Measurements from ENCODE around the gene MBLAC1. TPM values are rescaled to one million over a fixed set of nuclear protein-coding genes. Genes with fewer than 3 reads are reported as not detected.

Gene MBLAC1
- polyA plus RNA-seq, 3 donors = 0.57 to 0.81 (median 0.59) TPM

DNA sequence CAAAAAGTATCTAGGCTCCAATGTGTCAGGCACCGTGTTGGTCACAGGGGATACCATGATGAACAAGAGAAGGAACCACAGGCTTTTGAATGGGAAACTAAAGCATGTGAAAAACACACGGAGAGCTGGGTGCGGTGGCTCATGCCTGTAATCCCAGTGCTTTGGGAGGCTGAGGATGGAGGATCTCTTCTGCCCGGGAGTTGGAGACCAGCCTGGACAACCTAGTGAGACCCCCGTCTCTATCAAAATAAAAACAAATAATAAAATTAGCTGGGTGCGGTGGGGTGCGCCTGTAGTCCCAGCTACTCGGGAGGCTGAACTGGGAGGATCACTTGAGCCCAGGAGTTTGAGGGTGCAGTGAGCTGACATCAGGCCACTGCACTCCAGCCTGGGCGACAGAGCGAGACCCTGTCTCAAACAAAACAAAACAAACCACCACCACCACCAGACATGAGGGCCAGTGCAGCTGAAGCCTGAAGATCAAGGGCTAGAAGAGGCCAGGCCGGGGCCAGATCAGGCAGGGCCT is 38.6 kb upstream of the MBLAC1 start:
- H3K27ac ChIP-seq (ENCODE audit: low read depth in 1 of 2, low read length in 2 of 2) = peak overlapping the region; percentile 43 to 78
- no peak for DNase-seq
- TF ChIP-seq, protein P1, sequence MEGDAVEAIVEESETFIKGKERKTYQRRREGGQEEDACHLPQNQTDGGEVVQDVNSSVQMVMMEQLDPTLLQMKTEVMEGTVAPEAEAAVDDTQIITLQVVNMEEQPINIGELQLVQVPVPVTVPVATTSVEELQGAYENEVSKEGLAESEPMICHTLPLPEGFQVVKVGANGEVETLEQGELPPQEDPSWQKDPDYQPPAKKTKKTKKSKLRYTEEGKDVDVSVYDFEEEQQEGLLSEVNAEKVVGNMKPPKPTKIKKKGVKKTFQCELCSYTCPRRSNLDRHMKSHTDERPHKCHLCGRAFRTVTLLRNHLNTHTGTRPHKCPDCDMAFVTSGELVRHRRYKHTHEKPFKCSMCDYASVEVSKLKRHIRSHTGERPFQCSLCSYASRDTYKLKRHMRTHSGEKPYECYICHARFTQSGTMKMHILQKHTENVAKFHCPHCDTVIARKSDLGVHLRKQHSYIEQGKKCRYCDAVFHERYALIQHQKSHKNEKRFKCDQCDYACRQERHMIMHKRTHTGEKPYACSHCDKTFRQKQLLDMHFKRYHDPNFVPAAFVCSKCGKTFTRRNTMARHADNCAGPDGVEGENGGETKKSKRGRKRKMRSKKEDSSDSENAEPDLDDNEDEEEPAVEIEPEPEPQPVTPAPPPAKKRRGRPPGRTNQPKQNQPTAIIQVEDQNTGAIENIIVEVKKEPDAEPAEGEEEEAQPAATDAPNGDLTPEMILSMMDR (IDR thresholded peaks at IDR 0.05) = no peak
- H3K9me3 ChIP-seq (replicated peaks in 1 of 2; ENCODE audit: control insufficient read depth in 1 of 2, insufficient read depth in 1 of 2, low read length in 2 of 2) = no peaks in the 10 kb centered on the region
- Mint-ChIP-seq H3K27ac (peak overlapping the region; percentile 56 to 93 (median 90)), H3K27me3 (ENCODE audit: low read depth in 3 of 3) (peaks cover 4 to 8% (median 7%) of the 10 kb centered on the region in 3 donors), H3K36me3 (peaks cover 29 to 30% of the 10 kb centered on the region in 2 donors), H3K9me3 (peaks cover 0 to 2% (median 0%) of the 10 kb centered on the region in 7 donors), H3K4me3 (peak overlapping the region; percentile 87 to 92), H3K4me1 (peaks cover 24% of the 10 kb centered on the region)
- no peaks in the 10 kb centered on the region for H3K27me3 ChIP-seq (ENCODE audit: control insufficient read depth in 2 of 2, insufficient read depth in 2 of 2, low read length in 2 of 2)
- intact Hi-C loops (cut with micrococcal nuclease) = loop anchor here (10.0 kb wide), 1 partner anchor 73 kb away; the partner anchor contains the start of gene ZKSCAN1 (in 2 of the 2)
- peak overlapping the region; percentile 81 for H3K9ac ChIP-seq (ENCODE audit: insufficient read depth, low read length, poor library complexity, severe bottlenecking)
- peaks cover 12% of the 10 kb centered on the region for H3K79me2 ChIP-seq (ENCODE audit: insufficient read depth, low read length)
- 93% methylated on average over 6 of the region's 11 CpGs for WGBS (ENCODE audit: insufficient coverage)
- H2AFZ ChIP-seq (ENCODE audit: insufficient read depth, low read depth, low read length, poor library complexity, severe bottlenecking) = peak overlapping the region; percentile 94
- peak overlapping the region; percentile 94 to 96 (median 95) for H3K4me3 ChIP-seq (replicated peaks in 1 of 3; ENCODE audit: low read depth in 2 of 3, low read length in 3 of 3)
- peak overlapping the region; percentile 98 for H3K4me2 ChIP-seq (replicated peaks; ENCODE audit: extremely low read depth, low read length, poor library complexity, severe bottlenecking)
- peaks cover 30% of the 10 kb centered on the region in 2 donors for H3K36me3 ChIP-seq (replicated peaks in 1 of 2; ENCODE audit: control insufficient read depth in 1 of 2, insufficient read depth in 2 of 2, low read length in 2 of 2)
- no peaks in the 10 kb centered on the region for H4K20me1 ChIP-seq (ENCODE audit: insufficient read depth, low read length)
- peaks cover 23 to 34% of the 10 kb centered on the region in 2 donors for H3K4me1 ChIP-seq (ENCODE audit: control insufficient read depth in 1 of 2, insufficient read depth in 2 of 2, low read length in 2 of 2)

DNA sequence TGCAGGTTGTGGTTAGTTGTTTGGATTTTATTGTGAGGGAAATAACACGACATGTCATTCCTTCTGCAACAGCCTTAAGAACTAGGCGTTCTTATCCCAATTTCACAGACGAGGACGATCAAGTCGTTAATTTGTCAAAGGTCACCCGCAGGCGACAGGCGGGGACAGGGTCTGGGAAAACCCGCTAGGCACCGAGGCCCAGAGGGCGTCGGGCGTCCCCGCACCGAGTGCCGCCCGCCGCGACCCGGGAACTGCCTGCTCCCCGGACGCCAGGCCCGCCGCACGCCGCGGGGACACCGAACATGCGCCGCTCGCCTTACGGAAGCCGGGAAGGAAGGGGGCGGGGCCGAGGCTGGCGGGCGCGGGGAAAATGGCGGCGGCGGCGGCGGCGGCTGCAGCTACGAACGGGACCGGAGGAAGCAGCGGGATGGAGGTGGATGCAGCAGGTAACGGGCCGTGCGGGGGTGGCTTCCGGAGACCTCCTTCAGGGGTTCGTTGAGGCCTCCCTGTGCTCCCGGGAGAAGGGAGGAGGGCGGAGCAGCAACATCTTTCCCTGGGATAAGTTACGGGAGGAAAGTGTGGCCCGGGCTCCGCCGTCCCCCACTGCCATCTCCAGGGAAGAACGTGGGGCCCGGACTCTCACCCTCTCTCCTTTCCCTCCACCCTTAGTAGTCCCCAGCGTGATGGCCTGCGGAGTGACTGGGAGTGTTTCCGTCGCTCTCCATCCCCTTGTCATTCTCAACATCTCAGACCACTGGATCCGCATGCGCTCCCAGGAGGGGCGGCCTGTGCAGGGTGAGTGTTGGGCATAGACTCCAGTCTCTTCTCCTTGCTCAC is 37.9 kb upstream of the MBLAC1 start, which contains the start of gene COPS6:
Gene COPS6 (plus strand): TSS at position 349 of the 837 bp plus-strand sequence. CDS start 22 bp downstream, at position 371.
- intact Hi-C loops (cut with micrococcal nuclease) = loop anchor here (10.0 kb wide), 1 partner anchor 74 kb away; the partner anchor contains the start of gene ZKSCAN1 (in 2 of the 2)
- peak; percentile 60 to 81 (median 61) for DNase-seq
- Histone ChIP-seq H3K9me3 (replicated peaks in 1 of 2; ENCODE audit: control insufficient read depth in 1 of 2, insufficient read depth in 1 of 2, low read length in 2 of 2) (no peaks in the 10 kb centered on the region), H3K79me2 (ENCODE audit: insufficient read depth, low read length) (peaks cover 12% of the 10 kb centered on the region), H3K27me3 (ENCODE audit: control insufficient read depth in 2 of 2, insufficient read depth in 2 of 2, low read length in 2 of 2) (no peaks in the 10 kb centered on the region), H3K9ac (ENCODE audit: insufficient read depth, low read length, poor library complexity, severe bottlenecking) (peak within 1 kb of the TSS; percentile 81), H2AFZ (ENCODE audit: insufficient read depth, low read depth, low read length, poor library complexity, severe bottlenecking) (peak within 1 kb of the TSS; percentile 94), H3K4me3 (replicated peaks in 1 of 3; ENCODE audit: low read depth in 2 of 3, low read length in 3 of 3) (peak within 1 kb of the TSS; percentile 94 to 96 (median 95)), H3K36me3 (replicated peaks in 1 of 2; ENCODE audit: control insufficient read depth in 1 of 2, insufficient read depth in 2 of 2, low read length in 2 of 2) (peaks cover 37% of the 10 kb centered on the region in 2 donors), H3K4me1 (ENCODE audit: control insufficient read depth in 1 of 2, insufficient read depth in 2 of 2, low read length in 2 of 2) (peaks cover 22 to 33% of the 10 kb centered on the region in 2 donors), H3K27ac (ENCODE audit: low read depth in 1 of 2, low read length in 2 of 2) (peak within 1 kb of the TSS; percentile 43 to 78), H4K20me1 (ENCODE audit: insufficient read depth, low read length) (no peaks in the 10 kb centered on the region), H3K4me2 (replicated peaks; ENCODE audit: extremely low read depth, low read length, poor library complexity, severe bottlenecking) (peak within 1 kb of the TSS; percentile 98)
- H3K36me3 Mint-ChIP-seq = peaks cover 36 to 37% of the 10 kb centered on the region in 2 donors
- H3K4me1 Mint-ChIP-seq = peaks cover 22% of the 10 kb centered on the region
- WGBS (ENCODE audit: insufficient coverage) = 0% methylated on average over 48 of the region's 68 CpGs
- no peaks in the 10 kb centered on the region for H3K9me3 Mint-ChIP-seq
- peak within 1 kb of the TSS; percentile 78 to 93 (median 90) for H3K27ac Mint-ChIP-seq
- TF ChIP-seq, protein P1 (IDR thresholded peaks at IDR 0.05) = no peak
- peak within 1 kb of the TSS; percentile 87 to 92 for H3K4me3 Mint-ChIP-seq
- peaks cover under 1 to 4% (median 4%) of the 10 kb centered on the region in 3 donors for H3K27me3 Mint-ChIP-seq (ENCODE audit: low read depth in 3 of 3)
